ENCODE results near the gene ABCC8.

The ABCC8 gene

GRCh38 chr11:17471501-17471900, 5.1 kb downstream of the ABCC8 start:
- DNase-seq (ENCODE audit: low read depth), result no peak

GRCh38 chr11:17469998-17470397, 6.6 kb downstream of the ABCC8 start:
- DNase-seq (ENCODE audit: low read depth), result no peak

GRCh38 chr11:17468122-17468521, 8.5 kb downstream of the ABCC8 start:
- no peak for DNase-seq (ENCODE audit: low read depth)

- no peak for DNase-seq (ENCODE audit: low read depth)
Observed at GRCh38 chr11:17463546-17464174, 13.0 kb downstream of the ABCC8 start.

- no peak for DNase-seq (ENCODE audit: low read depth)
Observed at GRCh38 chr11:17462940-17463339, 13.7 kb downstream of the ABCC8 start.

GRCh38 chr11:17460406-17460805, 16.2 kb downstream of the ABCC8 start:
- DNase-seq (ENCODE audit: low read depth), result no peak

- DNase-seq (ENCODE audit: low read depth), result no peak
Observed at GRCh38 chr11:17459236-17459896, 17.3 kb downstream of the ABCC8 start.

GRCh38 chr11:17458268-17458667, 18.4 kb downstream of the ABCC8 start:
- DNase-seq (ENCODE audit: low read depth), result no peak

GRCh38 chr11:17457396-17458173, 19.1 kb downstream of the ABCC8 start:
- DNase-seq (ENCODE audit: low read depth), result no peak

- no peak for DNase-seq (ENCODE audit: low read depth)
Observed at GRCh38 chr11:17452668-17453067, 24.0 kb downstream of the ABCC8 start.

GRCh38 chr11:17449158-17449557, 27.5 kb downstream of the ABCC8 start:
- DNase-seq (ENCODE audit: low read depth), result no peak

- no peak for DNase-seq (ENCODE audit: low read depth)
Observed at GRCh38 chr11:17446482-17446881, 30.2 kb downstream of the ABCC8 start.

- DNase-seq (ENCODE audit: low read depth), result no peak
Observed at GRCh38 chr11:17445240-17445795, 31.3 kb downstream of the ABCC8 start.

GRCh38 chr11:17443926-17444690, 32.5 kb downstream of the ABCC8 start:
- DNase-seq (ENCODE audit: low read depth), result no peak

GRCh38 chr11:17443423-17443822, 33.2 kb downstream of the ABCC8 start:
- no peak for DNase-seq (ENCODE audit: low read depth)

- DNase-seq (ENCODE audit: low read depth), result no peak
Observed at GRCh38 chr11:17443000-17443399, 33.6 kb downstream of the ABCC8 start.

- DNase-seq (ENCODE audit: low read depth), result no peak
Observed at GRCh38 chr11:17439316-17439782, 37.3 kb downstream of the ABCC8 start.

GRCh38 chr11:17437366-17437765, 39.3 kb downstream of the ABCC8 start:
- no peak for DNase-seq (ENCODE audit: low read depth)

GRCh38 chr11:17434108-17434507, 42.5 kb downstream of the ABCC8 start:
- DNase-seq (ENCODE audit: low read depth), result no peak

- no peak for DNase-seq (ENCODE audit: low read depth)
Observed at GRCh38 chr11:17432002-17432401, 44.6 kb downstream of the ABCC8 start.

- DNase-seq (ENCODE audit: low read depth), result no peak
Observed at GRCh38 chr11:17431139-17431538, 45.5 kb downstream of the ABCC8 start.

GRCh38 chr11:17430616-17431015, 46.0 kb downstream of the ABCC8 start:
- no peak for DNase-seq (ENCODE audit: low read depth)

Data from stimulated activated CD8-positive, alpha-beta memory T cell treated with anti-CD3 and anti-CD28 coated beads, Interleukin-15, amount 100 ng/mL, for 1 hour (primary cell).